Activated CD4-positive, alpha-beta T cell treated with anti-CD3 and anti-CD28 coated beads for 36 hours (primary cell): ENCODE data around the gene DYNC1H1. TPM values are rescaled to one million over a fixed set of nuclear protein-coding genes. Genes with fewer than 3 reads are reported as not detected.

Experiments
- ATAC-seq: fragments of 200-7000 bp; cut with Tn5 transposase; one replicate; pipeline ENCODE4 v1.10.0; 2021; ENCODE audit warnings: mild to moderate bottlenecking, moderate library complexity
- CTCF ChIA-PET: fragments of 350-600 bp; sonication (Branson Sonifier 250); formaldehyde crosslinking; loops from one replicate; lab custom pipeline; 2021; ENCODE audit warnings: antibody characterized with exemption; lab: Charles Lee
- POLR2A ChIA-PET: fragments of 350-600 bp; sonication (Branson Sonifier 250); formaldehyde crosslinking; loops from one replicate; lab custom pipeline; 2021; ENCODE audit warnings: antibody characterized with exemption, inconsistent platforms; lab: Charles Lee
- DNase-seq: peaks from one replicate; pipeline ENCODE4 v3.0.0-alpha.2; 2020
- H3K27ac Mint-ChIP-seq: one replicate; pipeline ENCODE4 v1.8.0; 2021; ENCODE audit warnings: mixed read lengths
- H3K27me3 Mint-ChIP-seq: one replicate; pipeline ENCODE4 v1.8.0; 2021; ENCODE audit warnings: mixed read lengths
- H3K36me3 Mint-ChIP-seq: one replicate; pipeline ENCODE4 v1.8.0; 2021; ENCODE audit warnings: low read depth, mixed read lengths
- H3K4me1 Mint-ChIP-seq: one replicate; pipeline ENCODE4 v1.8.0; 2021; ENCODE audit warnings: mixed read lengths
- H3K4me3 Mint-ChIP-seq: one replicate; pipeline ENCODE4 v1.8.0; 2021; ENCODE audit warnings: mild to moderate bottlenecking, moderate library complexity, mixed read lengths
- H3K9me3 Mint-ChIP-seq: one replicate; pipeline ENCODE4 v1.8.0; 2021; ENCODE audit warnings: low read depth, mixed read lengths
- intact Hi-C, 2 experiments: fragments of 100-400 bp; cut with DNase I in 1 of 2; cut with micrococcal nuclease in 1 of 2; formaldehyde crosslinking; loops; one replicate each; pipeline versions ENCODE4 v1.14.2 to v1.15.1; 2022 to 2024; cut with DNase I, micrococcal nuclease
- total RNA-seq, 2 experiments: library from RNA; stranded (reverse); gene quantifications; one replicate each; pipeline ENCODE4 v1.2.3, GENCODE V29; 2021

The DYNC1H1 gene
- total RNA-seq = 100 to 1,000 TPM; 283 to 293 TPM

- H3K36me3 Mint-ChIP-seq = peaks cover 17% of the 10 kb centered on the region
- ATAC-seq = peak; percentile 82
- intact Hi-C loops = loop anchor here (1.0 to 10.0 kb wide), 14 partner anchors 16 to 628 kb away; partner anchors contain the start of genes HSP90AA1 (in 2 of the 2), ANKRD9 (in 1 of the 2), CINP (in 1 of the 2) and MOK (in 1 of the 2)
- no peaks in the 10 kb centered on the region for H3K27me3 Mint-ChIP-seq
- peaks cover 39% of the 10 kb centered on the region for H3K4me1 Mint-ChIP-seq
- H3K4me3 Mint-ChIP-seq = peak within 1 kb of the TSS; percentile 89
- no peaks in the 10 kb centered on the region for H3K9me3 Mint-ChIP-seq
- peak within 1 kb of the TSS; percentile 91 for H3K27ac Mint-ChIP-seq
- ChIA-PET CTCF (interaction anchor here (0.5 to 2.0 kb wide), 9 partner anchors 10 to 350 kb away, joined by 3 to 8 read pairs (median 4); no protein-coding TSS in a partner anchor), POLR2A (interaction anchor here (1.0 kb wide), 1 partner anchor 117 kb away, joined by 3 read pairs; no protein-coding TSS in a partner anchor)
- DNase-seq = peak; percentile 93
Measured at GRCh38 chr14:101964297-101965180, at the start of gene DYNC1H1. Gene DYNC1H1 (plus strand): TSS chr14:101964573. CDS start chr14:101964692, 119 bp downstream.

- CTCF ChIA-PET = interaction anchor here (0.6 kb wide), 1 partner anchor 609 kb away, joined by 4 read pairs; no protein-coding TSS in a partner anchor
- no peaks in the 10 kb centered on the region for H3K4me1 Mint-ChIP-seq
- no peak for ATAC-seq
- peak overlapping the region; percentile 35 for H3K27ac Mint-ChIP-seq
- POLR2A ChIA-PET = no interaction called here
- no peak for DNase-seq
- peaks cover 16% of the 10 kb centered on the region for H3K36me3 Mint-ChIP-seq
- H3K27me3 Mint-ChIP-seq = no peaks in the 10 kb centered on the region
- no peak overlapping the region for H3K4me3 Mint-ChIP-seq
- intact Hi-C loops = no loop called here
- no peaks in the 10 kb centered on the region for H3K9me3 Mint-ChIP-seq
Measured at GRCh38 chr14:101915871-101916815, 48.2 kb upstream of the DYNC1H1 start.

- Mint-ChIP-seq H3K9me3 (no peaks in the 10 kb centered on the region), H3K4me3 (no peak overlapping the region), H3K27me3 (no peaks in the 10 kb centered on the region), H3K4me1 (no peaks in the 10 kb centered on the region), H3K27ac (no peak overlapping the region), H3K36me3 (peaks cover 15% of the 10 kb centered on the region)
- intact Hi-C loops = loop anchor here in 1 of 2 experiments (1.0 kb wide), 1 partner anchor 19 kb away; no protein-coding TSS in a partner anchor
- POLR2A ChIA-PET = no interaction called here
- DNase-seq (no peak), ATAC-seq (no peak)
- CTCF ChIA-PET = interaction anchor here (0.6 kb wide), 1 partner anchor 608 kb away, joined by 4 read pairs; no protein-coding TSS in a partner anchor
Measured at GRCh38 chr14:101916816-101917412, 47.5 kb upstream of the DYNC1H1 start.

GRCh38 chr14:101917413-101918017 lies 46.9 kb upstream of the DYNC1H1 start:
- no peaks in the 10 kb centered on the region for H3K4me1 Mint-ChIP-seq
- no peaks in the 10 kb centered on the region for H3K9me3 Mint-ChIP-seq
- DNase-seq (no peak), ATAC-seq (no peak)
- no peak overlapping the region for H3K27ac Mint-ChIP-seq
- H3K36me3 Mint-ChIP-seq = peaks cover 11% of the 10 kb centered on the region
- no peak overlapping the region for H3K4me3 Mint-ChIP-seq
- H3K27me3 Mint-ChIP-seq = no peaks in the 10 kb centered on the region
- intact Hi-C loops = loop anchor here in 1 of 2 experiments (1.0 kb wide), 1 partner anchor 19 kb away; no protein-coding TSS in a partner anchor
- ChIA-PET CTCF (interaction anchor here (0.8 to 1.0 kb wide), 2 partner anchors 178 to 210 kb away, joined by 3 read pairs; no protein-coding TSS in a partner anchor), POLR2A (no interaction called here)

DNA sequence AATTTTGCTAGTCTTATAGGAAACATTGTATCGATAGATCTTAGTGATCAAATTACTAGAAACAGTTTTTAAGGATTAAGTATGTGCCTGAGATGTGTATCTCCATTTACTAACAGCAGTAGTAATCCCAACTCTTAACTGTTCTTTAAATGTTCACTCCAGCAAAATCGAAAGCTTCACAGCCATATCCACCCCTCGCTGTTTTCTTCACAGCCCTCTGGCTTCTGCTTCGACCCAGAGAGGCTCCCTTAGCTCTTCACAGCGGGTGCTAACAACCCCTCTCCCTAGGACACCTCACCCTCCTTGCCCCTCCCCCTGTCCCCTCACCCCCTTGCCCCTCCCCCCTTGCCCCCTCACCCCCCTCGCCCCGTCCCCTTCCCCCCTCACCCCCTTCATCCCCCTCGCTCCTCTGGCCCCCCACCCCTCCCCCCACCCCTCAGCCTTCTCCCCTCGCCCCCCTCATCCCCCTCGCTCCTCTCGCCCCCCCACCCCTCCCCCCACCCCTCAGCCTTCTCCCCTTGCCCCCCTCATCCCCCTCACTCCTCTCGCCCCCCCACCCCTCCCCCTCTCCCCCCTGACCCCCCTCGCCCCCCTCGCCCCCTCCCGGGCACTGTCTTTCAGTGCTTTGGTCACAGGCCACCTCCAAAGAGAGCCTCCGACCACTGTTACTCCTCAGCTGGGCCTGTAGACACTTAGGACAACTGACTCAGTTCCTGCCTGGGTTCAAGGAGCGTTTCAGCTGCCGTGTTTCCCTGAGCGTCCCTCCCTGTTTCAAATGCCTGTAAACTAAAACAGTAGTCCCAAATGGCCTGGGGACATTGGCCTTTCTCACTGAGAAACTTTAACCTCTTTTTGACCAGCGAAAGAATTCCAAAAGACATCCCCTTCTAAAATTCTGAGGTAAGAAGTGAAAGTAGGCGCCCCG lies 46.0 kb upstream of the DYNC1H1 start:
- no peaks in the 10 kb centered on the region for H3K27me3 Mint-ChIP-seq
- ATAC-seq = no peak
- POLR2A ChIA-PET = interaction anchor here (0.7 kb wide), 1 partner anchor 321 kb away, joined by 3 read pairs; no protein-coding TSS in a partner anchor
- peaks cover 14% of the 10 kb centered on the region for H3K36me3 Mint-ChIP-seq
- no peak overlapping the region for H3K4me3 Mint-ChIP-seq
- intact Hi-C loops = no loop called here
- no peaks in the 10 kb centered on the region for H3K4me1 Mint-ChIP-seq
- no peak for DNase-seq
- H3K27ac Mint-ChIP-seq = no peak overlapping the region
- H3K9me3 Mint-ChIP-seq = no peaks in the 10 kb centered on the region
- CTCF ChIA-PET = interaction anchor here (0.7 to 1.0 kb wide), 3 partner anchors 55 to 211 kb away, joined by 3 to 4 read pairs (median 3); no protein-coding TSS in a partner anchor

DNA sequence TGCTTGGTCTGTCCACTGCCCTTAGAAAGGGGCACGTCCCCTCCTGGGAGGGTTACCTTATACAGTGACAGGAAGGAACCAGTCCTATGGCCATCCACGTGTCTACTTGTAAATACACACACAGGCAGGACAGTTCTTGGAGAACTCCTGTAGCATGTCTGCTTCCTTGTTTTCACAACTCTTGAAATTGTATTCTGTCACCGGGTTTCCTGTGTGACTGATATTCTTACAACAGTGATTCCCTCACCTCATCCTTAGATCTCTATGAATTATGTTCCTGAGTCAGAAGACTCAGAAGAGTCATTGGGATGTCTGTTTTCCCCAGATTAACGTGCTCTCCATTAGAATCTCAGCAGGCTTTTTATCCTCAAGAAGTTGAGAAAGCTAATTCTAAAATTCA lies 44.1 kb upstream of the DYNC1H1 start:
- ChIA-PET CTCF (interaction anchor here (0.6 kb wide), 1 partner anchor 1564 kb away, joined by 3 read pairs; no protein-coding TSS in a partner anchor), POLR2A (no interaction called here)
- DNase-seq (no peak), ATAC-seq (no peak)
- intact Hi-C loops = no loop called here
- no peak overlapping the region for H3K4me3 Mint-ChIP-seq
- no peaks in the 10 kb centered on the region for H3K4me1 Mint-ChIP-seq
- H3K27ac Mint-ChIP-seq = peak overlapping the region; percentile 34
- H3K9me3 Mint-ChIP-seq = no peaks in the 10 kb centered on the region
- H3K36me3 Mint-ChIP-seq = peaks cover 15% of the 10 kb centered on the region
- H3K27me3 Mint-ChIP-seq = no peaks in the 10 kb centered on the region

DNA sequence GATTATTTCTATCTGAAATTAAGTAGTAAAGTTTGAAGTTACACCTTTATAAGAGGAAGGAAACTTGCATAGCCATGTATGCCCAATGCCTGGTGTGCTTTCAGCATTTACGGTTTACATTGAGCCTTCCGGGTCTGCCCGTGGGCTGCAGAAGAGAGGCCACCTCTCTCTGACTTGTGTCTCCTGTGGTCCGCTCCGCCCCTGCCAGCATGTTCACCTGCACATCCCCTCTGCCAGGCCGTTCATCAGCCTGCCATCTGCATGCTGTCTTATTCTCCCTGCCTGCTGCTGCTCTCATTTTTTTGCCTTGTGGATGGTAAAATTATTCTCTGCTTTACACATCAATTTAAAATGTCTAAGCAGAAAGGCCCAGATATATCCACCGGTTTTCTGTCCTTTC lies 41.5 kb upstream of the DYNC1H1 start:
- intact Hi-C loops = no loop called here
- ATAC-seq = no peak
- Mint-ChIP-seq H3K27ac (no peak overlapping the region), H3K4me1 (no peaks in the 10 kb centered on the region), H3K4me3 (no peak overlapping the region), H3K36me3 (peaks cover 14% of the 10 kb centered on the region), H3K27me3 (no peaks in the 10 kb centered on the region), H3K9me3 (no peaks in the 10 kb centered on the region)
- ChIA-PET POLR2A (interaction anchor here (0.6 kb wide), 2 partner anchors 10 to 78 kb away, joined by 3 to 4 read pairs; no protein-coding TSS in a partner anchor), CTCF (no interaction called here)
- no peak for DNase-seq

GRCh38 chr14:101925152-101925551 lies 39.2 kb upstream of the DYNC1H1 start:
- H3K4me3 Mint-ChIP-seq = no peak overlapping the region

GRCh38 chr14:101926085-101926484 lies 38.3 kb upstream of the DYNC1H1 start:
- no peak overlapping the region for H3K27ac Mint-ChIP-seq
- H3K9me3 Mint-ChIP-seq = no peaks in the 10 kb centered on the region
- CTCF ChIA-PET = no interaction called here
- no peaks in the 10 kb centered on the region for H3K4me1 Mint-ChIP-seq
- no peak for DNase-seq
- ATAC-seq = no peak
- H3K36me3 Mint-ChIP-seq = peaks cover 12% of the 10 kb centered on the region
- POLR2A ChIA-PET = interaction anchor here (0.7 kb wide), 1 partner anchor 22 kb away, joined by 4 read pairs; no protein-coding TSS in a partner anchor
- no peak overlapping the region for H3K4me3 Mint-ChIP-seq
- H3K27me3 Mint-ChIP-seq = no peaks in the 10 kb centered on the region
- intact Hi-C loops = no loop called here

More at GRCh38 chr14:101925152-101925551, 39.2 kb upstream of the DYNC1H1 start:
- H3K36me3 Mint-ChIP-seq = peaks cover 12% of the 10 kb centered on the region
- DNase-seq (no peak), ATAC-seq (no peak)
- H3K9me3 Mint-ChIP-seq = no peaks in the 10 kb centered on the region
- H3K27ac Mint-ChIP-seq = no peak overlapping the region
- H3K4me1 Mint-ChIP-seq = no peaks in the 10 kb centered on the region
- CTCF ChIA-PET = no interaction called here
- intact Hi-C loops = no loop called here
- POLR2A ChIA-PET = no interaction called here
- no peaks in the 10 kb centered on the region for H3K27me3 Mint-ChIP-seq
